PFSK-1 (cell line): ENCODE data around the gene APOA4.

Experiments used
- FOXP2 ChIP-seq: optimal IDR thresholded peaks from 2 replicates; pipeline ENCODE3; 2011; ENCODE audit warnings: borderline replicate concordance, control low read depth, inconsistent platforms; ENCODE audit not compliant: insufficient read depth; ENCODE audit errors: extremely low read length, extremely low read depth
- POLR2AphosphoS5 ChIP-seq: IDR thresholded peaks from 2 replicates; pipeline ENCODE4 v1.6.1; 2012; ENCODE audit warnings: low read depth, mild to moderate bottlenecking, control low read depth, low read length, moderate library complexity
- SIN3A ChIP-seq: IDR thresholded peaks from 2 replicates; pipeline ENCODE4 v1.6.1; 2012; ENCODE audit warnings: mild to moderate bottlenecking, low read length, moderate library complexity, borderline replicate concordance; ENCODE audit not compliant: insufficient read depth
- TAF1 ChIP-seq: IDR thresholded peaks from 2 replicates; pipeline ENCODE4 v1.6.1; 2012; ENCODE audit warnings: low read length, control low read depth, borderline replicate concordance; ENCODE audit not compliant: insufficient read depth
- TF ChIP-seq, protein P1 (sequence below), 2 experiments: IDR thresholded peaks; 2 replicates each; pipeline versions ENCODE4 v1.6.1 to v1.8.0; 2011 to 2012; ENCODE audit warnings: low read depth in 2 of 2, low read length in 2 of 2, control low read depth in 1 of 2, inconsistent platforms in 1 of 2, mild to moderate bottlenecking in 1 of 2, moderate library complexity in 1 of 2; ENCODE audit not compliant: insufficient read depth in 1 of 2

The APOA4 gene

DNA sequence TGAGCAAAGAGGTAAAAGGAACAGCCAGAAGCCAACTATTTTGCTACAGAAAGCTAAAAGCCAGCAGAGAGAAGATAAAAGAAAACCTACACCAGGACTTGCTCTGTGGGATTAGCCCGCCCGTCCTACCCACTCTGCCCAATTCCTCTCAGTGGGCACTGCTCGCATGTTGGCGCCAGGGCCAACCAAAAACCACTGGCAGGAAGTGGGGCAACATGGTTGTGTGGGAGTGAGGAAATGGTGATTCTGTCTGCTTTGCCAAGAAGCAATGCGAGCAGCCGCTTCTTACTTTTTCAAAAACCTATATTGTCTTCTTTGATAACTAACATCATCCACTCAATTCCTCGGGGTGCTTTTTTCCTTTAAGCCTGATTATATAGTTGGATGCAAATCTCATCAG, 28.5 kb upstream of the APOA4 start:
- TF ChIP-seq FOXP2: no peak
- no peak for TF ChIP-seq SIN3A
- TF ChIP-seq, protein P1, sequence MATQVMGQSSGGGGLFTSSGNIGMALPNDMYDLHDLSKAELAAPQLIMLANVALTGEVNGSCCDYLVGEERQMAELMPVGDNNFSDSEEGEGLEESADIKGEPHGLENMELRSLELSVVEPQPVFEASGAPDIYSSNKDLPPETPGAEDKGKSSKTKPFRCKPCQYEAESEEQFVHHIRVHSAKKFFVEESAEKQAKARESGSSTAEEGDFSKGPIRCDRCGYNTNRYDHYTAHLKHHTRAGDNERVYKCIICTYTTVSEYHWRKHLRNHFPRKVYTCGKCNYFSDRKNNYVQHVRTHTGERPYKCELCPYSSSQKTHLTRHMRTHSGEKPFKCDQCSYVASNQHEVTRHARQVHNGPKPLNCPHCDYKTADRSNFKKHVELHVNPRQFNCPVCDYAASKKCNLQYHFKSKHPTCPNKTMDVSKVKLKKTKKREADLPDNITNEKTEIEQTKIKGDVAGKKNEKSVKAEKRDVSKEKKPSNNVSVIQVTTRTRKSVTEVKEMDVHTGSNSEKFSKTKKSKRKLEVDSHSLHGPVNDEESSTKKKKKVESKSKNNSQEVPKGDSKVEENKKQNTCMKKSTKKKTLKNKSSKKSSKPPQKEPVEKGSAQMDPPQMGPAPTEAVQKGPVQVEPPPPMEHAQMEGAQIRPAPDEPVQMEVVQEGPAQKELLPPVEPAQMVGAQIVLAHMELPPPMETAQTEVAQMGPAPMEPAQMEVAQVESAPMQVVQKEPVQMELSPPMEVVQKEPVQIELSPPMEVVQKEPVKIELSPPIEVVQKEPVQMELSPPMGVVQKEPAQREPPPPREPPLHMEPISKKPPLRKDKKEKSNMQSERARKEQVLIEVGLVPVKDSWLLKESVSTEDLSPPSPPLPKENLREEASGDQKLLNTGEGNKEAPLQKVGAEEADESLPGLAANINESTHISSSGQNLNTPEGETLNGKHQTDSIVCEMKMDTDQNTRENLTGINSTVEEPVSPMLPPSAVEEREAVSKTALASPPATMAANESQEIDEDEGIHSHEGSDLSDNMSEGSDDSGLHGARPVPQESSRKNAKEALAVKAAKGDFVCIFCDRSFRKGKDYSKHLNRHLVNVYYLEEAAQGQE (IDR thresholded peaks at IDR 0.05; ENCODE audit: insufficient read depth in 1 of 2, low read depth in 2 of 2, low read length in 2 of 2): no peak
- TF ChIP-seq POLR2AphosphoS5: no peak
- TF ChIP-seq TAF1: no peak

- TF ChIP-seq, protein P1 (IDR thresholded peaks at IDR 0.05; ENCODE audit: insufficient read depth in 1 of 2, low read depth in 2 of 2, low read length in 2 of 2): no peak
- TF ChIP-seq FOXP2 (no peak), SIN3A (no peak), POLR2AphosphoS5 (no peak), TAF1 (no peak)
Observed at GRCh38 chr11:116849486-116849885, 26.4 kb upstream of the APOA4 start.

DNA sequence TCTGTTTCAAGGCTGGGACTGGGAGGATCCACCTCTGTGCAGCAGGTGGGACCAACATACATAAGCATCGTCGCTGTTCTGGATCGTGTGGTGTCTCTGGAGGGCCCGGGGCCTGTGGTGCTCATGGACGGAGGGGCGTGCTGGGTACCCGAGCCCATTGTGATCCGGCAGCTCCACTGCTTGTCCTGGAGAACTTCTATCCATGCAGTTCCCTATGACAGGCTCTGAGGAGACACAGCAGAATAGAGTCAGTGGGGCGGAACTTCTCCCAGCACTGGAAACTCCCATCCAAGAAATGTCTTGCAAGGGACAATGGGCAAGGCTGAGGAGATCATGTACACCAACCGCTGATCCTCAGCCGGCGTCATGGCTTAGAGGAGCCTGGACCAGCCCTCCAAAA, 26.0 kb upstream of the APOA4 start:
- TF ChIP-seq POLR2AphosphoS5 (no peak), SIN3A (no peak), TAF1 (no peak), FOXP2 (no peak)
- TF ChIP-seq, protein P1 (IDR thresholded peaks at IDR 0.05; ENCODE audit: insufficient read depth in 1 of 2, low read depth in 2 of 2, low read length in 2 of 2): no peak

DNA sequence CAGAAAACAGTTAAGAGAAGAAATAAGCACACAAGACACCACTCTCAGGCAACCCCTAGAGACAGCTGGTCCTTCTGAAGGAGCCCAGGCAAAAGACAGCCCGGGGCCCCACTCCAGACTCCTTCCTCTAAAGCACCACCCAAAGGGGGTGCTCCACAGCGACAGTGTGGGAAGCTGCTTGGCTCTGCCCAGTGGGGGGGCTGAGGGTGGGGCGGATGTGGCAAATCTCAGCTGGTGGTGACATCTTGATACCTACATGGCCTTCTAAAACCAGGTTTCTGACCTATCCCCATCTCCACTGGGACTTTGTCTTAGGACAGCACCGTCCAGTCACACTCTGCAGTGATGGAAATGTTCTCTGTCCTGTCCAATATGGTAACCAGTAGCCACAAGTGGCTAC, 24.5 kb upstream of the APOA4 start:
- TF ChIP-seq, protein P1 (IDR thresholded peaks at IDR 0.05; ENCODE audit: insufficient read depth in 1 of 2, low read depth in 2 of 2, low read length in 2 of 2): no peak
- no peak for TF ChIP-seq SIN3A

- TF ChIP-seq SIN3A (no peak), FOXP2 (no peak), POLR2AphosphoS5 (no peak), TAF1 (no peak)
- TF ChIP-seq, protein P1 (IDR thresholded peaks at IDR 0.05; ENCODE audit: insufficient read depth in 1 of 2, low read depth in 2 of 2, low read length in 2 of 2): no peak
Observed at GRCh38 chr11:116844722-116845121, 21.6 kb upstream of the APOA4 start.
